BLaER1 (cell line): Measurements from ENCODE around the gene DGKB.

Experiments used
- H3K27ac ChIP-seq: shearing (Covaris generic); formaldehyde crosslinking; 2 replicates; pipeline ENCODE4 v1.8.1; 2022
- H3K27me3 ChIP-seq: shearing (Covaris generic); formaldehyde crosslinking; 2 replicates; pipeline ENCODE4 v1.8.1; 2022
- H3K36me3 ChIP-seq: shearing (Covaris generic); formaldehyde crosslinking; 2 replicates; pipeline ENCODE4 v1.8.1; 2022
- H3K4me1 ChIP-seq: shearing (Covaris generic); formaldehyde crosslinking; 2 replicates; pipeline ENCODE4 v1.8.1; 2022
- H3K4me2 ChIP-seq: shearing (Covaris generic); formaldehyde crosslinking; 2 replicates; pipeline ENCODE4 v1.8.1; 2022
- H3K4me3 ChIP-seq: shearing (Covaris generic); formaldehyde crosslinking; 2 replicates; pipeline ENCODE4 v1.8.1; 2022
- H3K9ac ChIP-seq: shearing (Covaris generic); formaldehyde crosslinking; 2 replicates; pipeline ENCODE4 v1.8.1; 2022
- H3K9me3 ChIP-seq: shearing (Covaris generic); formaldehyde crosslinking; 2 replicates; pipeline ENCODE4 v1.8.1; 2022
- H4K20me1 ChIP-seq: shearing (Covaris generic); formaldehyde crosslinking; 2 replicates; pipeline ENCODE4 v1.8.1; 2022
- Cebpa-rat ChIP-seq: shearing (Covaris generic); IDR thresholded peaks from 2 replicates; pipeline ENCODE4 v1.8.1; 2022

The DGKB gene

GRCh38 chr7:14747701-14748100 is 154.8 kb downstream of the DGKB start:
- Histone ChIP-seq H3K9me3 (peaks cover 20% of the 10 kb centered on the region), H4K20me1 (no peaks in the 10 kb centered on the region), H3K9ac (no peak overlapping the region), H3K4me1 (no peaks in the 10 kb centered on the region), H3K4me2 (no peak overlapping the region), H3K4me3 (no peak overlapping the region), H3K36me3 (no peaks in the 10 kb centered on the region), H3K27me3 (no peaks in the 10 kb centered on the region), H3K27ac (no peak overlapping the region)
- TF ChIP-seq Cebpa-rat, result no peak

GRCh38 chr7:14745076-14745475 is 157.5 kb downstream of the DGKB start:
- TF ChIP-seq Cebpa-rat, result no peak

GRCh38 chr7:14740606-14741005 is 161.9 kb downstream of the DGKB start:
- Histone ChIP-seq H4K20me1 (no peaks in the 10 kb centered on the region), H3K4me2 (no peak overlapping the region), H3K9ac (no peak overlapping the region), H3K4me3 (no peak overlapping the region), H3K4me1 (no peaks in the 10 kb centered on the region), H3K27ac (no peak overlapping the region), H3K27me3 (no peaks in the 10 kb centered on the region), H3K36me3 (no peaks in the 10 kb centered on the region), H3K9me3 (peaks cover 43% of the 10 kb centered on the region)
- TF ChIP-seq Cebpa-rat, result no peak

More at GRCh38 chr7:14745076-14745475, 157.5 kb downstream of the DGKB start:
- Histone ChIP-seq H3K4me3 (no peak overlapping the region), H3K4me1 (no peaks in the 10 kb centered on the region), H4K20me1 (no peaks in the 10 kb centered on the region), H3K36me3 (no peaks in the 10 kb centered on the region), H3K9ac (no peak overlapping the region), H3K4me2 (no peak overlapping the region), H3K9me3 (peaks cover 37% of the 10 kb centered on the region), H3K27me3 (no peaks in the 10 kb centered on the region), H3K27ac (no peak overlapping the region)

GRCh38 chr7:14739841-14740185 is 162.7 kb downstream of the DGKB start:
- no peak for TF ChIP-seq Cebpa-rat
- Histone ChIP-seq H3K27ac (no peak overlapping the region), H3K4me1 (no peaks in the 10 kb centered on the region), H3K27me3 (no peaks in the 10 kb centered on the region), H3K9ac (no peak overlapping the region), H4K20me1 (no peaks in the 10 kb centered on the region), H3K36me3 (no peaks in the 10 kb centered on the region), H3K9me3 (peaks cover 36% of the 10 kb centered on the region), H3K4me2 (no peak overlapping the region), H3K4me3 (no peak overlapping the region)

- H4K20me1 ChIP-seq, result no peaks in the 10 kb centered on the region
- no peak overlapping the region for H3K4me3 ChIP-seq
- no peak for TF ChIP-seq Cebpa-rat
- H3K9ac ChIP-seq, result no peak overlapping the region
- H3K27ac ChIP-seq, result no peak overlapping the region
- H3K27me3 ChIP-seq, result no peaks in the 10 kb centered on the region
- no peaks in the 10 kb centered on the region for H3K36me3 ChIP-seq
- H3K4me2 ChIP-seq, result no peak overlapping the region
- no peaks in the 10 kb centered on the region for H3K4me1 ChIP-seq
- H3K9me3 ChIP-seq, result peaks cover 30% of the 10 kb centered on the region
Measured at GRCh38 chr7:14739168-14739840, 163.2 kb downstream of the DGKB start.

GRCh38 chr7:14738086-14738485 is 164.5 kb downstream of the DGKB start:
- Histone ChIP-seq H3K9me3 (peaks cover 23% of the 10 kb centered on the region), H3K9ac (no peak overlapping the region), H3K36me3 (no peaks in the 10 kb centered on the region), H3K4me1 (no peaks in the 10 kb centered on the region), H4K20me1 (no peaks in the 10 kb centered on the region), H3K4me2 (no peak overlapping the region), H3K4me3 (no peak overlapping the region), H3K27me3 (no peaks in the 10 kb centered on the region), H3K27ac (no peak overlapping the region)
- no peak for TF ChIP-seq Cebpa-rat

GRCh38 chr7:14734839-14735321 is 167.7 kb downstream of the DGKB start:
- H3K9ac ChIP-seq, result no peak overlapping the region

GRCh38 chr7:14720785-14721184 is 181.8 kb downstream of the DGKB start:
- Histone ChIP-seq H3K9me3 (no peaks in the 10 kb centered on the region), H3K9ac (no peak overlapping the region), H3K4me1 (no peaks in the 10 kb centered on the region), H4K20me1 (no peaks in the 10 kb centered on the region), H3K4me2 (no peak overlapping the region), H3K27me3 (no peaks in the 10 kb centered on the region), H3K27ac (no peak overlapping the region), H3K4me3 (no peak overlapping the region), H3K36me3 (no peaks in the 10 kb centered on the region)
- no peak for TF ChIP-seq Cebpa-rat

More at GRCh38 chr7:14734839-14735321, 167.7 kb downstream of the DGKB start:
- Histone ChIP-seq H3K36me3 (no peaks in the 10 kb centered on the region), H3K4me1 (no peaks in the 10 kb centered on the region), H3K4me2 (no peak overlapping the region), H4K20me1 (no peaks in the 10 kb centered on the region), H3K4me3 (no peak overlapping the region), H3K27me3 (no peaks in the 10 kb centered on the region), H3K27ac (no peak overlapping the region), H3K9me3 (peaks cover 4% of the 10 kb centered on the region)
- TF ChIP-seq Cebpa-rat, result no peak

- Histone ChIP-seq H3K4me1 (no peaks in the 10 kb centered on the region), H4K20me1 (no peaks in the 10 kb centered on the region), H3K27me3 (no peaks in the 10 kb centered on the region), H3K4me3 (no peak overlapping the region), H3K4me2 (no peak overlapping the region), H3K9me3 (no peaks in the 10 kb centered on the region), H3K36me3 (no peaks in the 10 kb centered on the region), H3K9ac (no peak overlapping the region), H3K27ac (no peak overlapping the region)
- no peak for TF ChIP-seq Cebpa-rat
Measured at GRCh38 chr7:14717816-14718215, 184.7 kb downstream of the DGKB start.

- Histone ChIP-seq H4K20me1 (no peaks in the 10 kb centered on the region), H3K36me3 (no peaks in the 10 kb centered on the region), H3K27ac (no peak overlapping the region), H3K27me3 (no peaks in the 10 kb centered on the region), H3K9me3 (no peaks in the 10 kb centered on the region), H3K4me2 (no peak overlapping the region), H3K9ac (no peak overlapping the region), H3K4me1 (no peaks in the 10 kb centered on the region), H3K4me3 (no peak overlapping the region)
- TF ChIP-seq Cebpa-rat, result no peak
Measured at GRCh38 chr7:14717169-14717568, 185.4 kb downstream of the DGKB start.
